Measurements from ENCODE around the gene FBF1.
A peak's percentile ranks its signal among the peaks of the same experiment; 100 is the strongest.
"Not testable (repeated sequence)": the region's sequence is repeated elsewhere in the genome, so short reads cannot be mapped to it uniquely, and the experiment has no call there.

FBF1 gene

GRCh38 chr17:75940727-75941441 is at the start of gene FBF1:
Gene FBF1 (minus strand): TSS chr17:75941042. CDS start chr17:75938149, 2,893 bp downstream.
- Mint-ChIP-seq H3K9me3 (no peaks in the 10 kb centered on the region), H3K27me3 (no peaks in the 10 kb centered on the region), H3K36me3 (peaks cover 0 to 5% of the 10 kb centered on the region in 2 donors), H3K27ac (peak within 1 kb of the TSS; percentile 85), H3K4me3 (peak within 1 kb of the TSS; percentile 89 to 91), H3K4me1 (peaks cover 9 to 18% of the 10 kb centered on the region in 2 donors)
- peak; percentile 99 for ATAC-seq (replicated peaks)
- peak; percentile 87 for DNase-seq

GRCh38 chr17:75987041-75987440 is 46.2 kb upstream of the FBF1 start:
- Mint-ChIP-seq H3K27me3 (no peaks in the 10 kb centered on the region), H3K9me3 (no peaks in the 10 kb centered on the region), H3K27ac (no peak overlapping the region), H3K4me3 (no peak overlapping the region), H3K36me3 (peaks cover 11 to 12% of the 10 kb centered on the region in 2 donors), H3K4me1 (peaks cover 3 to 9% of the 10 kb centered on the region in 2 donors)
- DNase-seq (no peak), ATAC-seq (replicated peaks) (no peak)

- ATAC-seq (replicated peaks) (no peak), DNase-seq (no peak)
- Mint-ChIP-seq H3K27ac (no peak overlapping the region), H3K4me1 (peaks cover 0 to 3% of the 10 kb centered on the region in 2 donors), H3K36me3 (peaks cover 9 to 11% of the 10 kb centered on the region in 2 donors), H3K9me3 (no peaks in the 10 kb centered on the region), H3K27me3 (no peaks in the 10 kb centered on the region), H3K4me3 (no peak overlapping the region)
These were observed 45.1 kb upstream of the FBF1 start for GRCh38 chr17:75985986-75986385.

- H3K4me3 Mint-ChIP-seq: no peak overlapping the region
- H3K4me1 Mint-ChIP-seq: peaks cover 0 to 19% of the 10 kb centered on the region in 2 donors
- no peak overlapping the region for H3K27ac Mint-ChIP-seq
- DNase-seq: no peak
- no peaks in the 10 kb centered on the region for H3K27me3 Mint-ChIP-seq
- ATAC-seq (replicated peaks): no peak
- peaks cover 12 to 13% of the 10 kb centered on the region in 2 donors for H3K36me3 Mint-ChIP-seq
- no peaks in the 10 kb centered on the region for H3K9me3 Mint-ChIP-seq
These were observed 42.8 kb upstream of the FBF1 start for GRCh38 chr17:75983501-75984181.

GRCh38 chr17:75981019-75981615 is 40.3 kb upstream of the FBF1 start:
- Mint-ChIP-seq H3K4me3 (peak overlapping the region; percentile 32 to 44), H3K4me1 (peaks cover 4 to 32% of the 10 kb centered on the region in 2 donors), H3K9me3 (no peaks in the 10 kb centered on the region), H3K36me3 (peaks cover 5 to 12% of the 10 kb centered on the region in 2 donors), H3K27me3 (no peaks in the 10 kb centered on the region), H3K27ac (no peak overlapping the region)
- DNase-seq (no peak), ATAC-seq (replicated peaks) (no peak)

GRCh38 chr17:75980188-75981018 is 39.6 kb upstream of the FBF1 start:
- ATAC-seq (replicated peaks) (no peak), DNase-seq (no peak)
- H3K4me1 Mint-ChIP-seq: peaks cover 7 to 39% of the 10 kb centered on the region in 2 donors
- H3K27me3 Mint-ChIP-seq: no peaks in the 10 kb centered on the region
- H3K27ac Mint-ChIP-seq: peak overlapping the region; percentile 100
- peak overlapping the region; percentile 99 to 100 for H3K4me3 Mint-ChIP-seq
- no peaks in the 10 kb centered on the region for H3K9me3 Mint-ChIP-seq
- H3K36me3 Mint-ChIP-seq: peaks cover 5 to 13% of the 10 kb centered on the region in 2 donors

- Mint-ChIP-seq H3K27ac (peak overlapping the region; percentile 100), H3K9me3 (no peaks in the 10 kb centered on the region), H3K4me3 (peak overlapping the region; percentile 99 to 100), H3K27me3 (no peaks in the 10 kb centered on the region), H3K36me3 (peaks cover 5 to 11% of the 10 kb centered on the region in 2 donors), H3K4me1 (peaks cover 7 to 44% of the 10 kb centered on the region in 2 donors)
- no peak for DNase-seq
- ATAC-seq (replicated peaks): peak; percentile 25 to 35
These were observed 38.9 kb upstream of the FBF1 start for GRCh38 chr17:75979705-75980187.

GRCh38 chr17:75978938-75979704 is 38.3 kb upstream of the FBF1 start, which contains the start of the genes ACOX1 and TEN1:
Gene ACOX1 (minus strand): TSS chr17:75979166. CDS start chr17:75979073, 93 bp downstream.
Gene TEN1 (plus strand): TSS chr17:75979240. CDS start chr17:75986193, 6,953 bp downstream.
- peak; percentile 95 to 97 for ATAC-seq (replicated peaks)
- peaks cover 7 to 44% of the 10 kb centered on the region in 2 donors for H3K4me1 Mint-ChIP-seq
- no peaks in the 10 kb centered on the region for H3K27me3 Mint-ChIP-seq
- peak within 1 kb of the TSS; percentile 100 for H3K27ac Mint-ChIP-seq
- DNase-seq: peak; percentile 93
- H3K4me3 Mint-ChIP-seq: peak within 1 kb of the TSS; percentile 99 to 100
- peaks cover 6 to 9% of the 10 kb centered on the region in 2 donors for H3K36me3 Mint-ChIP-seq
- no peaks in the 10 kb centered on the region for H3K9me3 Mint-ChIP-seq

- ATAC-seq (replicated peaks) (no peak), DNase-seq (no peak)
- H3K4me1 Mint-ChIP-seq: peaks cover 8 to 44% of the 10 kb centered on the region in 2 donors
- H3K9me3 Mint-ChIP-seq: no peaks in the 10 kb centered on the region
- H3K4me3 Mint-ChIP-seq: no peak overlapping the region
- no peak overlapping the region for H3K27ac Mint-ChIP-seq
- no peaks in the 10 kb centered on the region for H3K27me3 Mint-ChIP-seq
- H3K36me3 Mint-ChIP-seq: peaks cover 11 to 25% of the 10 kb centered on the region in 2 donors
These were observed 35.5 kb upstream of the FBF1 start for GRCh38 chr17:75976175-75976848.

- H3K9me3 Mint-ChIP-seq: no peaks in the 10 kb centered on the region
- H3K27me3 Mint-ChIP-seq: no peaks in the 10 kb centered on the region
- H3K27ac Mint-ChIP-seq: no peak overlapping the region
- H3K36me3 Mint-ChIP-seq: peaks cover 11 to 26% of the 10 kb centered on the region in 2 donors
- DNase-seq: no peak
- H3K4me3 Mint-ChIP-seq: no peak overlapping the region
- H3K4me1 Mint-ChIP-seq: peaks cover 8 to 38% of the 10 kb centered on the region in 2 donors
- no peak for ATAC-seq (replicated peaks)
These were observed 34.9 kb upstream of the FBF1 start for GRCh38 chr17:75975757-75976174.

- not testable (repeated sequence) for DNase-seq; H3K4me3 Mint-ChIP-seq; ATAC-seq (replicated peaks); H3K27me3 Mint-ChIP-seq; H3K27ac Mint-ChIP-seq; H3K9me3 Mint-ChIP-seq
- H3K36me3 Mint-ChIP-seq: peaks cover 11 to 26% of the 10 kb centered on the region in 2 donors
- H3K4me1 Mint-ChIP-seq: peaks cover 8 to 37% of the 10 kb centered on the region in 2 donors
These were observed 34.3 kb upstream of the FBF1 start for GRCh38 chr17:75975187-75975586.

- Mint-ChIP-seq H3K36me3 (peaks cover 10 to 21% of the 10 kb centered on the region in 2 donors), H3K4me1 (peaks cover 5 to 18% of the 10 kb centered on the region in 2 donors), H3K27me3 (no peaks in the 10 kb centered on the region), H3K4me3 (no peak overlapping the region), H3K9me3 (no peaks in the 10 kb centered on the region), H3K27ac (no peak overlapping the region)
- DNase-seq (no peak), ATAC-seq (replicated peaks) (no peak)
These were observed 29.8 kb upstream of the FBF1 start for GRCh38 chr17:75970626-75971025.

All from stimulated activated naive B cell treated with anti-CD40 and anti-IgM and Interleukin-4, amounts not matched to agents 10 μg/mL and 1 μg/mL and 100 μg/mL, for 72 hours (primary cell).